HG03135 (cell line): ENCODE data around the gene ITPR2.
A peak's percentile ranks its signal among the peaks of the same experiment; 100 is the strongest.

ENCODE experiments used
- ATAC-seq: cut with Tn5 transposase; IDR thresholded peaks from one replicate; pipeline ENCODE4 v1.9.1; 2021; ENCODE audit warnings: mild to moderate bottlenecking, moderate library complexity; ENCODE audit not compliant: unreplicated experiment

The ITPR2 gene

DNA sequence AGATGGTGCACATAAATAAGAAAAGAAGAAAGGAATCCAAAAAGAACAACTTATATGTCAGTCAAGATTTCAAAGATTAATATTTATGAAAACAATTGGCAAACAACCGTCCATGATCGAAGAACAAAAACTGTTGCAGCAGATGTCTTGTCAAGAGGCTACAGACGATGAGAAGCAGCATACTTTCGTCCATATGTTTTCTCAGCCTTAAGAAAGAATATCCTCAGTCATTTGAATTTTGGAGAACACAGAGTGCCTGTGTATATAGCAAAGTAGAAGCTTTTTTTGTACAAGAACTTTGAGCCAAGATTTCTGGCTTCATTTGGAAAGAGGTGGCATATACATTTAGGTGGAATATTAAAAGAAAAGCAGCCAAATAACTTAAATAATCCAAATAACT lies 297.2 kb downstream of the ITPR2 start:
- ATAC-seq = no peak

DNA sequence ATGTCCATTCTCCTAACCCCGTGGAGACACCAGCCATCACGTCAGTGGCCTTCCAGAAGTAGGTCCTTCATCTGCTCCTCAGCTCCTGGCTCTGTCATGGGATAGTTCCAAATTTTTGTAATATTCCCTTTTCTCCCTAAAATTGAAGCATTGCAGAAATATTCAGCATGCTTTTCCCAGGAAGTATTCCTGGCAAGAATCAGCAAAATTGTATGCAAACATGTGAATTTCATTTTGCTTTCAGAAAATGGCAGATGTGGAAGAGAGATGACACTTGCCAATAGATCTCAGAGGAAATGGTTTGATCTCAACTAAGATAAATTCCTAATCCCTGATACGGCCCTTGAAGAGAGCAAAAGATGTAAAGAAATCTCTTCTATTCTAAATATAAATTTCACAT lies 298.9 kb downstream of the ITPR2 start:
- no peak for ATAC-seq

DNA sequence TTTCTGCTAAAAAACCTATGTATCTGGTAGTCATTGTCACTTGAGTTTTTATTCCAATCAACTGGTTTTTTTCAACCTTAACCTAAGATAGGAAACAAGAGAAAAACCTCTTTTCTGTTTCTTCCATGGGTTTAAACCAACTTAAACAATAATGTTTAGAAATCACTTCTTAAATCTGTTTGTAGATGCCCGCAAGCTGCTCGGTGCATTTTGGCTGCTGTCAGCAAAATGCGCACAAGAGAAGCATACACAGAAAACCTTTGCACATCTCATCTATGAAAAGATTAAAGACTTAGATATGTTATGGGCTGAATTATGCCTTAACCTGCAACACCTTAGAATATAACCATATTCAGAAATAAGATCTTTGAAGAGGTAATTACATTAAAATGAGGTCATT lies 299.8 kb downstream of the ITPR2 start:
- ATAC-seq = no peak

DNA sequence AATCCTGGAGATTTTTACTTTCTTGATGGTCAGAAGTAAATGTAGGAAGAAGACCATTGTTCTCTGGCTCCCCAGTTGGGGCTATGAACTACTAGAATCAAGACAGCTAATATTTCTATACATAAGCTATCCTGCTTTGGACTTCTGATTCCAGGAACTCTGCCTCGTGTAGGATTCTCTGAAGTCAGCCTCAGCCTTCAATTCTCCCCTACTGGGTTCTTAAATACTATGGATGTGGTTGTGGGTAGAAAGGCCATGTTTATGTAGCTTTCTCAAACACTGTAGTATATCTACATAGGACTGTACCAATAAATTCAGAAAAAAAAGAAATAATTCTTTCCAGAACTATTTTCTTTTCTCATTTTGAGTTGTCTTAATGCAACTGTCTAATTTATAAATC lies 302.5 kb downstream of the ITPR2 start:
- no peak for ATAC-seq

DNA sequence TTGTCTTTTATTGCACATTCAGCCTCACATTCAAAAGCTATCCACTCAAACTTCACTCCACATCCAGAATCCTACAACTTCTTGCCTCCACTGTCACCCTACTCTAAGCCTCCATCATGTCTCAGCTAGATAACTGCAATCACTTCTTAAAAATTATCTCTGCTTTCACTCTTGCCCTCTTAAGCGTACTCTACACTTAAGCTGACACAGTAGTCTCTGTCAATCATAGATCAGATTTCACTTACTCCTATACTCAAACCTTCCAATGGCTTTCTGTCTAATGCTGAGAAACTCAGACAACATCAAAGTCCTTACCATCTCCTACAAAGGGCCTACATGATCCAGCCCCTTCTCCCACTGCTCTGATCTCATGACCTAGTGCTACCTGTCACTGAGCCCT lies 304.1 kb downstream of the ITPR2 start:
- ATAC-seq = no peak

DNA sequence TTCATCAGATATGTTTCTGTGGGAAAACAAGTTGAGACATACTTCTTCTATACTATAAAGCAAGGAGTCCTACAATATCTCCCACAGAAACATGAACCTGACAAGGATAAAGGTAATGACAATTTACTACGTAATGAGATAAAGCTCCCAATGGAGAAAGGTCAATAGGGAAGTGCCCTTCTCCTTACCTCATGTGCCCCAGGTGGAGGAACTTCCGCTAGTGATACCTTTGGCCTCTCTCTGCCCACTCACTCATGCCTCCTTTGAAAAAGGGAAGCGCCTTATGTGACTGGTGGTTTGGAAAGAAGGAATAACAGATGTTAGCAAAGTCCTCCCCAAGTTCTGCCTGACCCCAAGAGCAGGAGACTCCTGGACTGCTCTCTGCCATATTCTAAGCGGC lies 305.3 kb downstream of the ITPR2 start:
- ATAC-seq = no peak

DNA sequence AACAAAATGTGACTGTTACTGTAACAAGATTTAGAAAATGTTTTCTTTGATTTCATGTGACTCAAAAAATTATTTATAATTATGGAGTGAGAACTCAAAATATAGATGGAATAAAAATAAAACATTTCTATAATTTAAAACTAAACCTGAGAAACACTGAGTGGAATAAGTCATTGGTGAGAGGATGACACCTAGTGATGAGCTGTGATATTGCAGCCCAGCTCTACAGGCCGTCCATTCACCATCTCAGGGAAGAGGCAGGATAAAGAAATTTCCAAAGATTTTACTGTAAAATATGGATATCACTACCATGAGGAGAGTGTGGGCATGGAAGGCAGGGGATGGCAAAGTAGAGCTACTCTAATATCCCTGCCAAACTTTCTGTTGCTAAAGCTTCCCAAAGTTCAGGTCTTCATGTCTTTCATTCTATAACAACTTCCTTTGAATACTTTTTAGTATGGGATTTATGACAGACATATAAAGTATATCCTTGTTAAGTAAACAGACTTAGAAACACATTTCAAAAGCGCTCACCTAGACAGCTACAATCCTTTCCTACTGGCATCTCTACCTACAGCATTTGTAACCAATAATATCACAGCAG lies 308.0 kb downstream of the ITPR2 start:
- no peak for ATAC-seq

DNA sequence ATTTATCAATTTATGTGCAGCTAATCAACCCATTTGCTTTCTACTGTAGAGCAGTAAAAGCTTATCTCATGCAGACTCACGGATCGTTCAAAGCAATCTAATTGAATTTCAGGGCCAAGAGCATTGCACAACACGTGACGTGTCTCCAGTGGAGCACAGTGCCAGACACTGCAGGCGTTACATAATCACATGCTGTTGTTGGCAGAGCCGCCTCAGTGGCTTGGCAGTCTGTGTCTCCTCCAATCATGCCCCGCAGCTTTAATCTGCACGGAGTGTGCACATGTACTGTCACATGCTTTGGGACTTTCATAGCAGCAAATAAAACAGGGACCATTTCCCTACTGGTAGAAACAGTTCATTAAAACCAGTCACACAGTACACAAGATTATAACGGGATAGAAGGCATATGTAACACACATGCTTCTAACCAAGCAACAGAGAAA lies 309.3 kb downstream of the ITPR2 start:
- ATAC-seq = no peak

DNA sequence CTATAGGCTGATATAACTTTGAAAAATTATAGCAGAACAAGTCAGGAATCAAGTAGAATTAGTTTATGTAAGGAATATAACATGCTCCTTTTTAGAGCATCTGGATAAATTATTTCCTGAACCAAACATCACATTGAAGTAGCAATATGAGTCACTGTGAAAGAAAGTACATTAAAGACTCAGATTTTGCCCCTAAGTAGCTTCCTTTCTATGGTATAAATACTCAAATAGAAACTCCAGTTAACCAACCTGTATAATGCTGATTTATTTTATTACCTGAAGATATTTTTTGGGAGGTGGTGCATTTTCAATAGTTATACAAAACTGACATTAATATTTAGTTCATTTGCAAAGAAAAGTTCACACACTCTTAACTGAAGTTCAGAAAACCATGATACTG lies 312.1 kb downstream of the ITPR2 start:
- ATAC-seq = no peak

DNA sequence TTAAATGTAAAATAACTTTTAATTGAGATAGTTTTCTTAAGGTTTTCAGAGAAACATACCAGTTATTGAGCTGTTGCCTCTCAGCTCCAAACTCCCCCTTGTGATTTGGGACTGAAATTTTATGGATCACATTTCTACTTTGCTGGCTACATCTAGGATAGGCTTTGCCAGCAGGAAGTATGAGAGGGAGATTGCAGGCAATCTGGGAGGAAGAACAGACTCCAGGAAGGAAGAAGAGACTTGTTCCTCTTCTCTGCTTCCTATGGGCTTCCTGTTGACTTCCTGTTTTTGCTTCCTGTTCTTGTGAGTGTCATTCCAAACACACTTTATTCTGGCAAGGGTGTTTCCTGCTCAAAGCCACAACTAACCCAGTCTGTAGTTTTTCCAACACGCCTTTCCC lies 312.9 kb downstream of the ITPR2 start:
- ATAC-seq = no peak

DNA sequence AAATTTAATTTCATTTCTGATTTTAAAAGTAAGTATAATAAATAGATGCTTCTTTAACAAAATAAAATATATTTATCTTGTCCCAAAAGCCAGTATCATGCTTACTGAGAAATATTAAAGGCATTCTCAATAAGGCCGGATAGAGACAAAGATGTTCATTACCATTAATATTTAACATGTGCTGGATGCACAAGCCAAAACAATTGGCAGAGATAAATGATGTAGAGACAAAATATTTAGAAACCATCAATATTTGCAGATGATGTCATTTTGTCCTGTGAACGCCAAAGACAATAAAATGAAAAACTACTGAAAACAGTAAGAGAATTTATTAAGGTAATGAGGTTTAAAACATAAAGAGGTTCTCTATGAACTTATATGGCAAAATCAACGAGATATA lies 313.5 kb downstream of the ITPR2 start:
- ATAC-seq = no peak

DNA sequence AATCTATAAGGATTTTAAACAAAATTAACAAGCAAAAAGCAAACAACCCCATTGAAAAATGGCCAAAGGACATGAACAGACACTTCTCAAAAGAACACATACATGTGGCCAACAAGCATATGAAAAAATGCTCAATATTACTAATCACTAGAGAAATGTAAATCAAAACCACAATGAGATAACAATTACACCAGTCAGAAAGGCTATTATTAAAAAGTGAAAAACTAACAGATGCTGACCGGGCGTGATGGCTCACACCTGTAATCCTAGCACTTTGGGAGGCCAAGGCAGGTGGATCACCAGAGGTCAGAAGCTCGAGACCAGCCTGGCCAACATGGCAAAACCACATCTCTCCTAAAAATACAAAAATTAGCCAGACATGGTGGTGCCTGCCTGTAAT lies 315.7 kb downstream of the ITPR2 start:
- ATAC-seq = peak; percentile 51

DNA sequence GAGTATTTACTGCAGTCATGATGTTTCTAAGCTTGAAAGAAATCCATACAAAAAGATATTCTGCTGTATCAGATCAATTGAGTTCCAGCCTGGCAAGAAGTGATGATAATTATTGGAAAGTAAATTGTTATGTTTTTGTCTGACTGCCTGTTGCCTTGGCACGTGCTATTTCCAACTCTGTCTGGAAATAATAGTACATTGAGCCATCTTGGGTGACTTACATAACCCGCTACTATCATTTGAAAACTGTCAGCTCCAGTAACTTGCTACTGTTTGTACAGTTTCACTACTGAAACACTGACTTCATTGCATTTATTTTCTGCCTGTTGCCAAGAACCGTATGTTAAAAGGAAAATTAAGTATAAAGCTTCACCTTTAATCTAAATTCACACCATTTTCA lies 318.6 kb downstream of the ITPR2 start:
- ATAC-seq = no peak

DNA sequence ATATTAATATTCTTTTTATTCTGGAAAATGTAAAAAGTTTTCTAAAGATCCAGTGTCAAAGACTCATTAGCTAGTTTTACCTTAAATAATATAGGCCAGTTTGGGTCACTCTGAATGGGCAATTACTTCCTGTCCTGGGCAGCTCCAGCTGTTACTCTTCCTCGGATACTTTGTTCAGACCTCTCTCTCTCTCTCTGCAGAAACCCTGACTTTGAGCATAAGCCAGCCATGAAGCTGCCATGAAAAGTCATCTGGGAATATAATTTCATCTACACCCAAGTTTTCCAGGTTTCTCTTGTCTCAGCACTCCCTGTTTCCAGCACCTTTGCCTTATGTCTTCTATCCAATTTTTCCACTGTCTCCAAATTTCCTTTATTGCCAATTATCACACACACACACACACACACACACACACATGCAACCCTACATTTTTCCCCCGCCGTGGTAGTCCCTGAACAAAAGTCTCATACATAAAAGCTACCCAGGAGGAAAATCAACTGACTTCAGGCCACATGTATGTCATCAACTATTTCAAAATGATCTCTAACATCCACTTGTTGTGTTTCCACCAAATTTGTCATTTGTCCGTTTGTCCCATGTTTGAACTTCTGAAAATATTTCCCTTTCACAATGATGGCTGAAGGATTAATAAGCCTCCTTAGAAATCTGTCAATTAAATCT lies 319.5 kb downstream of the ITPR2 start:
- ATAC-seq = no peak

DNA sequence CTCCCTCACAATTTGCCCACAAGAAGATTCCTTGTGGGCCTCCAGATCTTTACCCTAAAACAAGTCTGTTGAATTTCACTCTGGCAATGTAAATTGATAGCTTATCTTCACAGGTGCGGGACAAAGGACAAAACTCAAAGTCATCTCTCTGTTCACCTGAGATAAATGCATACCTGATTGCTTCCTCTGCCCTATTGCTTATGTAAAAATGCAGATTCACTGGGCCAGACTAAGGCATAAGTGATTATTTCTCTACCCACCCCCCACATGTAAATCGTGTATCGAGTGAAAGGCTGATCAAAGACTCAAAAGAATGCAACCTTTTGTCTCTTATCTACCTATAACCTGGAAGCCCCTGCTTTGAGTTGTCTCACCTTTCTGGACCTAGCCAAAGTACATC lies 320.8 kb downstream of the ITPR2 start:
- no peak for ATAC-seq

DNA sequence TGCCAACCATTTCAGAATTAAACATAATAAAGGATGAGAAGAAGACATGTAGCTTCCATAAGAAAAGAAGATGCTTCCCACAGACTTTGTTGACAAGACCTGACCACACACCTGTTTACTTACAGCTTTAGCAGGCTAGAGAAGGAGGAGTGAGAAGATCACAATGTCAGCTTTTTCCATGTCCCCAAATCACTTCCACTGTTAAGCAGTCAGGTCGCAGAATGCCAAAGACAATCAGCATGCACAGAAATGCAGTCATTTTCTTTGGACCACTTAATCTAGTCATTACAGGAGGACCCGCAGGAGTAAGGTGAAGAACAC lies 322.7 kb downstream of the ITPR2 start:
- no peak for ATAC-seq

DNA sequence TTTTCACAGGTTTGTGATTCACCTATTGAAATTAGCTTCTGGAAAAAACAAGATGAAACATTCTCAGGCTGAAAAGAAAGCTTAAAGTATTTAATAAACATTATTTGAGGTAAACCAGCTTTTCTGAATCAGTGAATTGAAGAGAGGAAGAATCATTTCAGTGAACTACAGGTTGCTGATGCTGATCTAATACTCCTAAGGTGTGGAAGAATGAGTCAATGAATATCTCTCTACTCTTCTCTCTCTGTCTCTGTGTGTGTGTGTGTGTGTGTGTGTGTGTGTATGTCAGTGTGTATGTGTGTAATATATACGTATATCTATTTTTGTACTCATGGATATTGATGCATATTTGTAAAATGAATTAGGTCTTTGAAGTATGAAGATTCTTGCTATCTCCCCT lies 325.4 kb downstream of the ITPR2 start:
- ATAC-seq = no peak

DNA sequence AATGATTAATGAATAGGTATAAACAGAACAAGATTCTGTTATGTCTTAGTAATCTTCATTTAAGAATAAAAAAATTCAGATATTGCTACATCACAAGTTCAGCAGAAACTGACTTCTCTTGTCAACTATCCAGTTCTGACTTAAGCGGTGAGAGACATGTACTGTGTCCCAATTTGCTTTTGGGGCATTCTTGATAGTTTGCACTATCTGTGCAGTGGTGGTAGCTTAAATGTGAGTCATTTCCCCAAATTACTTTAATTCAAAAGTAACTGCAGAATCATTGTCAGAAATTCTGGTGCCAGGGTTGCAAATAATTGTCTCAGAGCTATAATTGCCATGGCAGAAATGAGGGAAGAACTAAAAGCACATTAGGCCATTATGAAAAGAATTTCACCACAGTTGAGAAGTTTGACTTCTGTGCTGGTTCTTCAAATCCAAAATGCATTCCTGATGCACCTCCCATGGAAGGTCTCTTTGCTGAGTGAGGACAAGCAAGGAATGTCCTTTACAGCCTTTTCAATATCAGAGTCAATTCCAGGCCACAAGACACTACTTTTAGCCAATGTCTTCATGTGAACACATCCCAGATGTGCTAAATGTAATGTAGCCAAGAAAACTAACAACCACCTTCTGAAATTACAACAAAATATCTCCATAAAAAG lies 332.9 kb downstream of the ITPR2 start:
- no peak for ATAC-seq

DNA sequence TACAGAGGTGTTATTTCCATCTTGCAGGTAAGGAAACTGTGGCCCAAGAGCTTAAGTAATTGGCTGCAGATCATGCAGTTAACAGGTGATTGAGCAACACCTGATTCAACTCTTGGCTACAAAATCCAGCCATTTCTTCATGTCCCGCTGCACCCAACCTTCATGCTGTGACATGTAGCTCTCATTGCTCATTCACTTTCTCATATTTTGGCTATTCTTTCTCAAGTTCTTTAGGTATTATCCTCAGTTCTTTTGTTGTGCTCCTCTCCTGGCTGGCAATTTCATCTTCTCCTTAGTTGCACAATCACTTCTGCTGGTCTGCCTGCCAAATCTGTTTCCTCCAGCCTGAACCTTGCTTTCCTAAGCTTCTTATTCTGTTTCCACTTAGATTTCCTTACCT lies 336.8 kb downstream of the ITPR2 start:
- no peak for ATAC-seq

DNA sequence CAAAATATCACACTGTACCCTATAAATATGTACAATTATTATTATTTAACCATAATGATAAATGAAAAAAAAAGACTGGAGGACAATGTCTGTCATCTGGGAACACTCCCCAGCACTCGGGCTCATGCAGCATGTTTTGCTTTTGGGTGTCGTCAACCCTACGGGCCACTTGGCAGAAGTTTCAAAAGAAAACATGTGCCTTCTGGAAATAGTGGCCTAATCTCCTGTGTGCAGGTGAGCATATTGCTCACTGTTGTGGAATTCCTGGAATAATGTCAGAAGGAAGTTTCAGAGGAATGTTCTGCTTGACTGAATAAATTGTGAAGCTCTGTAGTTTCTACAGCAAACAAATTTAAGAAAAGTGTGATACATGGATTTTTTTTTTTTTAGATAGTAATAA lies 339.3 kb downstream of the ITPR2 start:
- ATAC-seq = no peak

DNA sequence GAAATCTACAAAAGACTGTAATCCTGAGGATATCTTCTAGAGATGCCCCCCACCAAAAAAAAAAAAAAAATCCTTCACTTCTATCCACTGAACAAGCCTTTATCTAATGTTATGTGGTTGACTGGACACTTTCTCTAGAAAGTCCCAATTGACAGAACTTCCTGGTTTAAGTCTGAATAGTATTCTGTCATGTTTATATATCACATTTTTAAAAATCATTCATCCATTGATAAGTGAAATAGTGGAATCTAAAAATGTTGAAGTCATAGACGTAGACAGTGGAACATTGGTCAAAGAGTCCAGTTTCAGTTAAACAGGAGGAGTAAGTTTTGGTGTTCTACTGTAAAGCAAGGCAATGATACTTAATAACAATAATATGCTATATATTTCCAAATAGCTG lies 340.6 kb downstream of the ITPR2 start:
- no peak for ATAC-seq

DNA sequence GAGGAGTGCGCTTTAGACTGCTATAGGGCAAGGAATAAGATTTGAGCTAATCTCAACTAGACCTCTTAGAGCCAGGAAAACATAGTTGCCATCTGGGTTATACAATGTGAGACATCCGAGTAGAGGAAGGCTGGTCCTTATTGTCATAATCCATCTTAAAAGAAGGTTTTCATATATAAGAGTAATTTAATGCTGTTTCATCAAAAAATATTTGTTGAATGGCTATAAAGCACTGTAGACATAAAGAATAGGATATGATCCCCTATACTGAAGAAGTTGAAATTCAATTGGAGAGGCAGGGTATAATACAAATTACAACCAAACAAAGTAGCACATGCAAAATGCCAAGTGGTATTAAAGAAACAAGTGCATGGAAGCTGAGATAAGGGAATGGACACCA lies 343.1 kb downstream of the ITPR2 start:
- ATAC-seq = no peak

DNA sequence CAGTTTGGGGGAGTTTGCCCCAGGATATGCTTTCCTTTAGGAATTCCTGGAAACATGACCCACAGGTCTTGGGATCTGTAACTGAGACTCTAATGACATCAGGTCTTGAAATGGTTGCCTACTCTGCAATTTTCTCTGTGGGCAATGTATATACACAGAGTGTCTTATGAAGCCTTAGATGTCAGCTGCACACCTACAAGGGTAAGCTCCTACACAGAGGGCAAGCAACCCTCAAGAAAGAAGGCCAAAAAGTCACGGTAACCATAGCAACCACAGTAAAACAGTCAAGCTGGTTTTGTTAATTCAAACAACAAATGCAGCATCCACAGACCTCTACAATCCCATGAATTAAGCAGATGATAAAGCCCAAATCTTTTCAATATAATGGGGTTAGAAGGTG lies 344.6 kb downstream of the ITPR2 start:
- ATAC-seq = no peak
